Breast epithelium (tissue), 4 donors: ENCODE measurements around the gene ACAA2. TPM values are rescaled to one million over a fixed set of nuclear protein-coding genes. Genes with fewer than 3 reads are reported as not detected.

Experiments
- DNase-seq, 2 donors: peaks; one replicate each; pipeline ENCODE4 v3.0.0-alpha.2; 2019; ENCODE audit warnings: low spot score in 2 of 2
- H3K27ac ChIP-seq, 2 donors: fragments of 200-600 bp; sonication (generic) in 1 of 2; one replicate each; pipeline ENCODE4 v1.5.1; 2016 to 2019; ENCODE audit warnings: mild to moderate bottlenecking in 1 of 2
- H3K27me3 ChIP-seq, 2 donors: fragments of 200-600 bp; sonication (generic) in 1 of 2; one replicate each; pipeline versions ENCODE4 v1.5.1 to v1.6.0; 2017 to 2019; ENCODE audit warnings: control low read depth in 1 of 2, mild to moderate bottlenecking in 1 of 2
- H3K36me3 ChIP-seq: fragments of 200-600 bp; one replicate; pipeline ENCODE4 v1.5.1; 2019
- H3K4me1 ChIP-seq, 2 donors: fragments of 200-600 bp; sonication (generic); one replicate each; pipeline ENCODE4 v1.5.1; 2016 to 2019; ENCODE audit warnings: control low read depth in 1 of 2
- H3K4me3 ChIP-seq, 3 donors: fragments of 200-600 bp; sonication (generic); 1 replicate in 2 of 3; 2 replicates in 1 of 3; pipeline ENCODE4 v1.5.1; 2016 to 2019; ENCODE audit warnings: mild to moderate bottlenecking in 3 of 3, moderate library complexity in 2 of 3
- H3K9me3 ChIP-seq, 2 donors: fragments of 200-600 bp; sonication (generic) in 1 of 2; one replicate each; pipeline ENCODE4 v1.5.1; 2016 to 2019; ENCODE audit warnings: control low read depth in 1 of 2
- POLR2A ChIP-seq: fragments of 450-650 bp; IDR thresholded peaks from one replicate; pipeline ENCODE4 v1.6.1; 2016; ENCODE audit warnings: antibody characterized with exemption, mild to moderate bottlenecking, moderate library complexity
- POLR2AphosphoS5 ChIP-seq, 3 donors: sonication (generic); formaldehyde crosslinking; IDR thresholded peaks; one replicate each; pipeline ENCODE4 v1.6.1; 2017; ENCODE audit warnings: antibody characterized with exemption in 3 of 3
- intact Hi-C: fragments of 100-400 bp; cut with DNase I; formaldehyde crosslinking; loops from one replicate; pipeline ENCODE4 v1.15.1; 2023; ENCODE audit warnings: low total_unique reads
- total RNA-seq, 3 donors: library from RNA; depleted of rRNA; stranded (reverse); fragments of >200 nt; gene quantifications; one replicate each; pipeline ENCODE4 v1.1.0, GENCODE V29; 2016
- TF ChIP-seq, protein P1 (sequence below), 3 donors: fragments of 450-650 bp; IDR thresholded peaks; one replicate each; pipeline ENCODE4 v1.5.1; 2016 to 2017; ENCODE audit warnings: antibody characterized with exemption in 3 of 3, mild to moderate bottlenecking in 3 of 3, moderate library complexity in 3 of 3

The ACAA2 gene
- total RNA-seq, 3 donors from 2014 or later: 67.9 to 99.5 (median 70.5) TPM

DNA sequence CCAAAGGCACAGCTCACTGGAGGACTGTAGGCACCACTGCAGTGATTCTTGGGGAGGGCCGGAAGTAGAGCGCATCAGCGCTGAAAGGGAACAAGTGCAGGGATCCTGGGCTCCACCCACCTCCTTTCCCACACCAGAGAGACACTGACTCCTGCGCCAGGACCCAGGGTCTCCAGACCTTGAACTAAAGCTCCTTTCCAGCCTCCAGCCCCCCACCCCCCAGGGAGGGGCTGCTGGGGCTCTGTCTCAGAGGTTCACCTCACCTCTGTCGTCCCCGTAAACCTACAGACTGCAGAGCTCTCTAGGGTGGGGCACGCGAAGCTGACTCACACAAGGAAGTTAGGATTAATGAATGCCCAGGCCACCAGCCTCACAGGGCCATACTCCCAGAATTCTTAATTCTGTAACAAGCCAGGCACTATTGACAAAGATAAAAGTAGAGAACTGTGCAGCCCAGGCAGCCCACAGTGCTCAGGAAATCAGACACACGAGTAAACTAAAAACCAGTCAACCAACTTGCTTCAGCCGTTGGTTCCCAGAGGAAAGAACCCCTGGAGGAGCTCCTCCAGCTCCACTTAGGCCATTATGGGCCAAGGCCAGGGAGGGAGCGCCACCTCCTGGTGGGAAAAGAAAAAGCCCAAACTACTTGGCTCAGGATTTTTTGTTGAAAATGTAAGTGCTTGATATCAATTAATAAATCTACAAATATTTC, 45.1 kb upstream of the ACAA2 start:
- Histone ChIP-seq H3K4me3 (no peak overlapping the region), H3K27ac (peak overlapping the region; percentile 22 to 71), H3K27me3 (no peaks in the 10 kb centered on the region), H3K9me3 (no peaks in the 10 kb centered on the region), H3K4me1 (no peaks in the 10 kb centered on the region), H3K36me3 (no peaks in the 10 kb centered on the region)
- intact Hi-C loops: no loop called here
- TF ChIP-seq POLR2A (no peak), POLR2AphosphoS5 (IDR thresholded peaks at IDR 0.05) (no peak)
- TF ChIP-seq, protein P1, sequence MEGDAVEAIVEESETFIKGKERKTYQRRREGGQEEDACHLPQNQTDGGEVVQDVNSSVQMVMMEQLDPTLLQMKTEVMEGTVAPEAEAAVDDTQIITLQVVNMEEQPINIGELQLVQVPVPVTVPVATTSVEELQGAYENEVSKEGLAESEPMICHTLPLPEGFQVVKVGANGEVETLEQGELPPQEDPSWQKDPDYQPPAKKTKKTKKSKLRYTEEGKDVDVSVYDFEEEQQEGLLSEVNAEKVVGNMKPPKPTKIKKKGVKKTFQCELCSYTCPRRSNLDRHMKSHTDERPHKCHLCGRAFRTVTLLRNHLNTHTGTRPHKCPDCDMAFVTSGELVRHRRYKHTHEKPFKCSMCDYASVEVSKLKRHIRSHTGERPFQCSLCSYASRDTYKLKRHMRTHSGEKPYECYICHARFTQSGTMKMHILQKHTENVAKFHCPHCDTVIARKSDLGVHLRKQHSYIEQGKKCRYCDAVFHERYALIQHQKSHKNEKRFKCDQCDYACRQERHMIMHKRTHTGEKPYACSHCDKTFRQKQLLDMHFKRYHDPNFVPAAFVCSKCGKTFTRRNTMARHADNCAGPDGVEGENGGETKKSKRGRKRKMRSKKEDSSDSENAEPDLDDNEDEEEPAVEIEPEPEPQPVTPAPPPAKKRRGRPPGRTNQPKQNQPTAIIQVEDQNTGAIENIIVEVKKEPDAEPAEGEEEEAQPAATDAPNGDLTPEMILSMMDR (IDR thresholded peaks at IDR 0.05): peak; percentile 55 to 87 (median 84)
- DNase-seq: peak; percentile 26 to 70

DNA sequence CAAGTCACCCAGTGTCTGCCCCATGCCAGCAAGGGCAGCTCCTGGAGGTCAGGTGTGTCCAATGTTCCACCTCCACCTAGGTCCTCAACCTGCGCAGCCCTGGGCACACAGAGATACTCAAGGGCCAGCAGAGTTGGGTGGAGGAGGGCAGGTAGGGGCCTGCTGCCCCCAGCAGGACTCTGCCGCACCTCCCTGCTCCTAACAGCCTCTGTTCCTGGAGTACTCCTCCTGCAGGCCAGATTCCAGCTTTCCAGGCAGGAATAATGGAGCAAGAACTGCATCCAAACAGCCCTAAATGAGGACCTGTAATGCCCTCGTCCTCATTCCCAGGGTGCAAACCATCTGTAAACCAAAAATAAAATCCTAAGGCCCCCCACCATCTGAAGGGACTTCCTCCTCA, 44.4 kb upstream of the ACAA2 start:
- no peak for DNase-seq
- Histone ChIP-seq H3K36me3 (no peaks in the 10 kb centered on the region), H3K27ac (no peak overlapping the region), H3K9me3 (no peaks in the 10 kb centered on the region), H3K27me3 (no peaks in the 10 kb centered on the region), H3K4me3 (no peak overlapping the region), H3K4me1 (no peaks in the 10 kb centered on the region)
- TF ChIP-seq, protein P1 (IDR thresholded peaks at IDR 0.05): no peak
- TF ChIP-seq POLR2A (no peak), POLR2AphosphoS5 (IDR thresholded peaks at IDR 0.05) (no peak)
- intact Hi-C loops: no loop called here

DNA sequence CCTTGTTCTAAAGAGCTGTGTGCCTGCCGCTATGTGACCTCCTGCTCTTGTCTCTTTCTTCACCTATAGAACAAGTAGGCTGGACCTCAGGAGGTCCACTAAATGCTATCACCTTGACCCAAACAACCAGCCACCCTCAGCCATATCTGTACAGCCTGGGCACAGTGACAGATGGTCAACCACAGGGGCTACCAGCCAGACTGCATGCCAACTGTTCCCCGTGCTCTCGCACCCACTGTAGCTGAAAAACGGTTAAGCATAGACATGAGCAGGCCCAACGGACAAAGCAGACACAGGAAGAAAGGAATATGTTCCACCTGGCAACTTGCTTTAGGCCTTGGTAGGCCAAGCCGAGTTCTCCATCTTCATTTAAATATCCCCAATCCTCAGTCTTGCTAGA, 43.2 kb upstream of the ACAA2 start:
- Histone ChIP-seq H3K9me3 (no peaks in the 10 kb centered on the region), H3K27me3 (no peaks in the 10 kb centered on the region), H3K36me3 (no peaks in the 10 kb centered on the region), H3K4me3 (no peak overlapping the region), H3K27ac (no peak overlapping the region), H3K4me1 (no peaks in the 10 kb centered on the region)
- TF ChIP-seq, protein P1 (IDR thresholded peaks at IDR 0.05): no peak
- TF ChIP-seq POLR2A: no peak
- TF ChIP-seq POLR2AphosphoS5 (IDR thresholded peaks at IDR 0.05): no peak
- DNase-seq: no peak
- intact Hi-C loops: no loop called here

DNA sequence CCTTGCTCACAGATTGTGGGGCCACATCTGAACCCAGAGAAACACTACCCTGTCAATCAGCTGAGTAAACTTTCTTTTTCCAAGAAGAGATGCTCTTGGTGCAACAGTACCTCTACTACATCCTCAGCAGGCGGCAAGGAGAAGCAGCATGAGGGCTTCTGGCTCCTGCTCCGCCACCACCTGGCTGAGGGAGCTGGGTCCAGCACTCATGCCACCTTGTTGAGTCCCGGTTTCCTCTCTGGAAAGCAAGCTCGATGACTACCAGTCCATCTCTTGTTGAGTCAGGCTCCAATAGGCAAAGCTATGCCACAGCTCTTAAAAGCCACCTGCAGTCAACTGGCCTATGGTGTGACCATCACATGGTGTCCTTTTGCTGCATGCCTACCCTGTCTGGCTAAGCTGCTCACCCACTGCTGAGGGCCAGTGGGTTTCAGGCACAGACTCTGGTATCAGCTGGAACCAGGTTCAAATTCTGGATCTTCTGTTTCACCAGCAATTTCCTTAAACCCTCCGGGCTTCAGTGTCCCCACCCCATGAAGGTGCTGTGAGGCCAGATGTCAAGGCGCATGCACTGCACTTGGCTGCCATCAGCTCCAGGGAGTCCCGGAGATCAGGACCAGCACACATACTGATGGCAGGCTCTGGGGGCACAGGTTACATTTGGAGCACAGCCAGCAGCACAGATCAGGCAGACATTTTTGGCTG, 42.5 kb upstream of the ACAA2 start:
- TF ChIP-seq, protein P1 (IDR thresholded peaks at IDR 0.05): no peak
- no peak for TF ChIP-seq POLR2AphosphoS5 (IDR thresholded peaks at IDR 0.05)
- no peak for TF ChIP-seq POLR2A
- no peaks in the 10 kb centered on the region for H3K4me1 ChIP-seq
- intact Hi-C loops: no loop called here
- no peaks in the 10 kb centered on the region for H3K27me3 ChIP-seq
- no peak for DNase-seq
- H3K4me3 ChIP-seq: no peak overlapping the region
- H3K9me3 ChIP-seq: no peaks in the 10 kb centered on the region
- no peaks in the 10 kb centered on the region for H3K36me3 ChIP-seq
- H3K27ac ChIP-seq: no peak overlapping the region

DNA sequence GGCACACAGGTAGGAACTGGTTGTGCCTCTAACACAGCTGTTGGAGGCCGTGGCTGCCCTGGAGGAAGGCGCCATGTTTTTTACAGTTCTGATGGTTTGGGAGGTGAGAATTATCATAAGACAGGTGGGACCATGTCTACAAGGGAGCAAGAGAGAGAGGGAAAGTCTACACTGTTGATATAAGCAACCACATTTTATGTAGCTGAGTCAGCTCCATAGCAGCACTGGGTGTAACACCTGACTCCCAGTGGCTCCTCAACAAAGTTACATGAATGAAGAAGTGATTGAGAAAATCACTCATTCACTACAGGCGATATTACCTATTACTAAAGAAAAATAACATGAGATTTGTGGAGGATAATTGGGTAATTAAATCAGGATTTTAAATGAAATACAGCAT, 41.3 kb upstream of the ACAA2 start:
- H3K4me1 ChIP-seq: no peaks in the 10 kb centered on the region
- no peak for DNase-seq
- no peaks in the 10 kb centered on the region for H3K36me3 ChIP-seq
- no peak overlapping the region for H3K4me3 ChIP-seq
- no peak overlapping the region for H3K27ac ChIP-seq
- no peaks in the 10 kb centered on the region for H3K27me3 ChIP-seq
- TF ChIP-seq, protein P1 (IDR thresholded peaks at IDR 0.05): no peak
- TF ChIP-seq POLR2A (no peak), POLR2AphosphoS5 (IDR thresholded peaks at IDR 0.05) (no peak)
- intact Hi-C loops: no loop called here
- no peaks in the 10 kb centered on the region for H3K9me3 ChIP-seq
